SK-N-SH (cell line): ENCODE measurements around the gene FMNL2. TPM values are rescaled to one million over a fixed set of nuclear protein-coding genes. Genes with fewer than 3 reads are reported as not detected.

Source experiments
- CTCF ChIA-PET: fragments of 300-600, 350-600 bp; formaldehyde crosslinking; extraction: SDS; loops from one replicate; lab custom pipeline; 2021; lab: Yijun Ruan, JAX
- POLR2A ChIA-PET: fragments of 350-600 bp; sonication (Branson Sonifier 250); formaldehyde crosslinking; extraction: SDS; loops from one replicate; lab custom pipeline; 2020; ENCODE audit warnings: antibody characterized with exemption, inconsistent platforms; lab: Yijun Ruan, JAX
- DNase-seq: peaks from one replicate; pipeline ENCODE4 v3.0.0; 2012
- H2AFZ ChIP-seq: fragments of 200-600 bp; sonication (generic); 2 replicates; pipeline ENCODE4 v1.8.1; 2016; ENCODE audit warnings: antibody characterized with exemption, mild to moderate bottlenecking, low read depth
- H3F3A ChIP-seq: fragments of 200-600 bp; sonication (generic); replicated peaks from 2 replicates; pipeline ENCODE3; 2016; ENCODE audit warnings: antibody characterized with exemption, mild to moderate bottlenecking; ENCODE audit not compliant: insufficient read depth
- H3K27ac ChIP-seq, 2 experiments: fragments of 200-500 bp in 1 of 2; fragments of 200-600 bp in 1 of 2; sonication (Bioruptor generic) in 1 of 2; sonication (generic), shearing (Covaris generic) in 1 of 2; 2 replicates each; pipeline versions ENCODE4 v1.5.1 to v1.6.1; 2014 to 2016; ENCODE audit warnings: low read depth in 2 of 2, inconsistent platforms in 1 of 2, low read length in 1 of 2, mild to moderate bottlenecking in 1 of 2, mixed read lengths in 1 of 2
- H3K27me3 ChIP-seq: fragments of 200-600 bp; sonication (generic), shearing (Covaris generic); 2 replicates; pipeline ENCODE4 v1.6.1; 2016; ENCODE audit warnings: mixed run types; ENCODE audit not compliant: insufficient read depth
- H3K36me3 ChIP-seq, 2 experiments: fragments of 200-500 bp in 1 of 2; fragments of 200-600 bp in 1 of 2; sonication (Bioruptor generic) in 1 of 2; sonication (generic) in 1 of 2; replicated peaks in 1 of 2; 2 replicates each; pipeline versions ENCODE3 to v1.5.1; 2014 to 2016; ENCODE audit warnings: low read length in 1 of 2, mild to moderate bottlenecking in 1 of 2; ENCODE audit not compliant: insufficient read depth in 2 of 2, control insufficient read depth in 1 of 2
- H3K4me1 ChIP-seq, 2 experiments: fragments of 200-500 bp in 1 of 2; fragments of 200-600 bp in 1 of 2; sonication (Bioruptor generic) in 1 of 2; sonication (generic), shearing (Covaris generic) in 1 of 2; 2 replicates each; pipeline versions ENCODE4 v1.5.1 to v1.6.1; 2014 to 2016; ENCODE audit warnings: low read depth in 1 of 2, low read length in 1 of 2, mixed run types in 1 of 2; ENCODE audit not compliant: insufficient read depth in 2 of 2, control insufficient read depth in 1 of 2
- H3K4me2 ChIP-seq: fragments of 200-600 bp; sonication (generic), shearing (Covaris generic); 2 replicates; pipeline ENCODE4 v1.6.1; 2017; ENCODE audit warnings: mixed run types
- H3K4me3 ChIP-seq, 2 experiments: fragments of 200-500 bp in 1 of 2; fragments of 200-600 bp in 1 of 2; sonication (Bioruptor generic) in 1 of 2; sonication (generic), shearing (Covaris generic) in 1 of 2; 2 replicates each; pipeline versions ENCODE4 v1.5.1 to v1.8.1; 2014 to 2016; ENCODE audit warnings: low read depth in 2 of 2, inconsistent platforms in 1 of 2, low read length in 1 of 2, mild to moderate bottlenecking in 1 of 2, mixed read lengths in 1 of 2, moderate library complexity in 1 of 2
- H3K79me2 ChIP-seq: fragments of 200-600 bp; sonication (generic); 2 replicates; pipeline ENCODE4 v1.8.1; 2017; ENCODE audit warnings: mild to moderate bottlenecking; ENCODE audit not compliant: insufficient read depth
- H3K9ac ChIP-seq: fragments of 200-600 bp; sonication (generic); 2 replicates; pipeline ENCODE4 v1.6.1; 2017; ENCODE audit warnings: mixed run types
- H3K9me2 ChIP-seq: fragments of 200-600 bp; sonication (generic); 2 replicates; pipeline ENCODE4 v1.6.1; 2017; ENCODE audit warnings: mixed run types
- H3K9me3 ChIP-seq: fragments of 200-600 bp; sonication (generic); 2 replicates; pipeline ENCODE4 v1.6.1; 2017; ENCODE audit warnings: mixed run types, mild to moderate bottlenecking, moderate library complexity
- H4K20me1 ChIP-seq: fragments of 200-600 bp; sonication (generic); 2 replicates; pipeline ENCODE4 v1.6.1; 2017; ENCODE audit warnings: mild to moderate bottlenecking, mixed run types; ENCODE audit not compliant: insufficient read depth
- CHD2 ChIP-seq: fragments of 150-350 bp; IDR thresholded peaks from 2 replicates; pipeline ENCODE4 v1.6.1; 2018; ENCODE audit warnings: low read length; ENCODE audit not compliant: partially characterized antibody
- CTCF ChIP-seq: fragments of 200-600 bp; sonication (generic); IDR thresholded peaks from 2 replicates; pipeline ENCODE4 v1.6.1; 2017; ENCODE audit warnings: antibody characterized with exemption, mild to moderate bottlenecking, moderate library complexity
- ELF1 ChIP-seq: IDR thresholded peaks from 2 replicates; pipeline ENCODE4 v1.4.0; 2012
- EP300 ChIP-seq, 2 experiments: IDR thresholded peaks; 2 replicates each; pipeline versions ENCODE4 v1.4.0 to v1.6.1; 2012; ENCODE audit warnings: borderline replicate concordance in 1 of 2, low read depth in 1 of 2, low read length in 1 of 2
- EZH2phosphoT487 ChIP-seq: fragments of 200-600 bp; sonication (generic); IDR thresholded peaks from 2 replicates; pipeline ENCODE4 v1.6.1; 2017; ENCODE audit warnings: low read depth, mixed run types, mild to moderate bottlenecking, antibody characterized with exemption, moderate library complexity, borderline replicate concordance
- FOSL2 ChIP-seq: IDR thresholded peaks from 2 replicates; pipeline ENCODE4 v1.4.0; 2012; ENCODE audit warnings: low read depth, mild to moderate bottlenecking, moderate library complexity, borderline replicate concordance
- FOXM1 ChIP-seq: IDR thresholded peaks from 2 replicates; pipeline ENCODE4 v1.4.0; 2012; ENCODE audit warnings: low read depth, mild to moderate bottlenecking
- GABPA ChIP-seq: IDR thresholded peaks from 2 replicates; pipeline ENCODE4 v1.4.0; 2012; ENCODE audit warnings: low read depth, mild to moderate bottlenecking
- GATA2 ChIP-seq: sonication (generic); formaldehyde crosslinking; IDR thresholded peaks from 2 replicates; pipeline ENCODE4 v1.5.0; 2020; ENCODE audit warnings: mild to moderate bottlenecking, missing genetic modification reagents
- IRF3 ChIP-seq: fragments of 150-350 bp; IDR thresholded peaks from 2 replicates; pipeline ENCODE4 v1.6.1; 2016; ENCODE audit warnings: mild to moderate bottlenecking, low read depth, low read length
- JUND ChIP-seq: IDR thresholded peaks from 2 replicates; pipeline ENCODE4 v1.4.0; 2012
- MAX ChIP-seq: IDR thresholded peaks from 2 replicates; pipeline ENCODE4 v1.4.0; 2012; ENCODE audit warnings: low read depth
- MXI1 ChIP-seq: IDR thresholded peaks from 2 replicates; pipeline ENCODE4 v1.6.1; 2012; ENCODE audit warnings: mild to moderate bottlenecking, low read depth, low read length, improper control_type of control experiment
- NFIC ChIP-seq: IDR thresholded peaks from 2 replicates; pipeline ENCODE4 v1.4.0; 2012; ENCODE audit warnings: borderline replicate concordance
- NRF1 ChIP-seq: IDR thresholded peaks from 2 replicates; pipeline ENCODE4 v1.6.1; 2012; ENCODE audit warnings: low read depth, mild to moderate bottlenecking, low read length
- PBX3 ChIP-seq: IDR thresholded peaks from 2 replicates; pipeline ENCODE4; 2012
- POLR2AphosphoS5 ChIP-seq: IDR thresholded peaks from 2 replicates; pipeline ENCODE4 v1.6.1; 2012; ENCODE audit warnings: low read depth, low read length
- RAD21 ChIP-seq: IDR thresholded peaks from 2 replicates; pipeline ENCODE4 v1.6.1; 2012; ENCODE audit warnings: mild to moderate bottlenecking, low read length
- REST ChIP-seq: IDR thresholded peaks from 2 replicates; pipeline ENCODE4 v1.6.1; 2012; ENCODE audit warnings: mild to moderate bottlenecking, low read depth, low read length, moderate library complexity
- SMC3 ChIP-seq: IDR thresholded peaks from 2 replicates; pipeline ENCODE4 v1.6.1; 2012; ENCODE audit warnings: low read depth, low read length, improper control_type of control experiment
- TCF12 ChIP-seq: IDR thresholded peaks from 2 replicates; pipeline ENCODE4 v1.4.0; 2012
- TEAD4 ChIP-seq: IDR thresholded peaks from 2 replicates; pipeline ENCODE4 v1.4.0; 2012; ENCODE audit warnings: mild to moderate bottlenecking, borderline replicate concordance; ENCODE audit not compliant: insufficient read depth
- USF1 ChIP-seq: IDR thresholded peaks from 2 replicates; pipeline ENCODE4 v1.4.0; 2012; ENCODE audit warnings: low read depth, borderline replicate concordance
- YY1 ChIP-seq: IDR thresholded peaks from 2 replicates; pipeline ENCODE4 v1.4.0; 2012; ENCODE audit warnings: low read depth, mild to moderate bottlenecking
- ZBTB33 ChIP-seq: IDR thresholded peaks from 2 replicates; pipeline ENCODE4 v1.4.0; 2012; ENCODE audit warnings: low read depth, borderline replicate concordance
- WGBS: methylation state at CpG from one replicate; pipeline ENCODE4 v1.1.6; 2017; ENCODE audit warnings: low lambda C conversion rate; 5-methylcytosine and 5-hydroxymethylcytosine counted together
- polyA plus RNA-seq, 3 experiments: library from polyadenylated mRNA; depleted of rRNA; stranded (reverse); fragments of >200 nt; gene quantifications; 2 replicates each; pipeline ENCODE4 v1.2.3, GENCODE V29; 2012

The FMNL2 gene
- polyA plus RNA-seq, 1 of the 3 experiments (the other 2 are of a cell fraction) = 14.5 TPM

- H3K9me2 ChIP-seq = no peaks in the 10 kb centered on the region
- CTCF ChIA-PET = interaction anchor here (0.6 kb wide), 1 partner anchor 35 kb away, joined by 3 read pairs; no protein-coding TSS in a partner anchor
- H3K9me3 ChIP-seq = no peaks in the 10 kb centered on the region
- peaks cover 6 to 33% of the 10 kb centered on the region in 2 experiments; a peak in 3 of 4 replicates for H3K4me1 ChIP-seq
- 50% methylated on average over 3 of the region's 3 CpGs for WGBS
- H3K27ac ChIP-seq = peak overlapping the region; percentile 16 to 50; a peak in 3 of 4 replicates
- H3K27me3 ChIP-seq = no peaks in the 10 kb centered on the region
- H3K9ac ChIP-seq = no peak overlapping the region
- no peak for DNase-seq
- H3K4me3 ChIP-seq = no peak overlapping the region
- H4K20me1 ChIP-seq = no peaks in the 10 kb centered on the region
- peaks cover 16% of the 10 kb centered on the region for H3F3A ChIP-seq
- POLR2A ChIA-PET = no interaction called here
- no peak overlapping the region for H3K4me2 ChIP-seq
- no peak overlapping the region for H2AFZ ChIP-seq
- H3K79me2 ChIP-seq = no peaks in the 10 kb centered on the region
- peaks cover 9 to 13% of the 10 kb centered on the region in 2 experiments for H3K36me3 ChIP-seq
- no peak for TF ChIP-seq RAD21
- TF ChIP-seq NFIC = peak; percentile 69
- peak; percentile 53 for TF ChIP-seq JUND
- TF ChIP-seq GABPA = no peak
- TF ChIP-seq PBX3 = peak; percentile 92
- peak; percentile 71 for TF ChIP-seq TCF12
- no peak for TF ChIP-seq CTCF
- no peak for TF ChIP-seq FOXM1
- no peak for TF ChIP-seq SMC3
- no peak for TF ChIP-seq ELF1
- TF ChIP-seq POLR2AphosphoS5 = no peak
- no peak for TF ChIP-seq NRF1
- TF ChIP-seq IRF3 = no peak
- TF ChIP-seq EP300 (IDR thresholded peaks at IDR 0.05; ENCODE audit: borderline replicate concordance in 1 of 2, low read depth in 1 of 2, low read length in 1 of 2) = peak in 1 of 2 experiments; percentile 63; a peak in 1 of 4 replicates
- peak; percentile 34; the same call in 1 of the 2 replicates for TF ChIP-seq FOSL2
- no peak for TF ChIP-seq ZBTB33
- no peak for TF ChIP-seq USF1
- TF ChIP-seq TEAD4 = no peak
- no peak for TF ChIP-seq MXI1
- TF ChIP-seq GATA2 = no peak
- no peak for TF ChIP-seq YY1
- no peak for TF ChIP-seq CHD2
- TF ChIP-seq MAX = no peak
- TF ChIP-seq REST = no peak
- no peak for TF ChIP-seq EZH2phosphoT487
Measured at GRCh38 chr2:152580714-152581113, 245.7 kb downstream of the FMNL2 start.
